HCT116 (cell line): ENCODE data around the gene LLGL2. TPM values are rescaled to one million over a fixed set of nuclear protein-coding genes. Genes with fewer than 3 reads are reported as not detected.

Experiments used
- ATAC-seq: fragments of 200-7000 bp; cut with Tn5 transposase; 2 replicates; pipeline ENCODE4 v1.9.1; 2020; ENCODE audit warnings: mild to moderate bottlenecking, moderate library complexity
- BruUV-seq: library from RNA; stranded (reverse); fragments of 400-500 nt; replicated peaks from 2 replicates; lab custom pipeline; 2021; lab: Mats Ljungman, UMichigan
- CTCF ChIA-PET: fragments of 300-600 bp; sonication (Branson Sonifier 250); formaldehyde crosslinking; loops from one replicate; lab custom pipeline; 2021; ENCODE audit warnings: antibody characterized with exemption; lab: Charles Lee
- POLR2A ChIA-PET: fragments of 300-600, 350-600 bp; sonication (Branson Sonifier 250); formaldehyde crosslinking; loops from one replicate; lab custom pipeline; 2021; ENCODE audit warnings: antibody characterized with exemption; lab: Charles Lee
- RAD21 ChIA-PET, 2 experiments: fragments of 300-600 bp; sonication (Branson Sonifier 250); formaldehyde crosslinking; loops; one replicate each; lab custom pipeline; 2023; ENCODE audit warnings: low total read pairs in 2 of 2; ENCODE audit not compliant: uncharacterized antibody in 2 of 2, unreplicated experiment in 2 of 2, low non-redundant PET in 1 of 2; lab: Charles Lee
- DNase-seq: peaks from one replicate; pipeline ENCODE4 v3.0.0-alpha.2; 2010; ENCODE audit warnings: low read depth, low spot score
- H2AFZ ChIP-seq: fragments of 200-600 bp; shearing (Covaris generic), sonication (generic); 2 replicates; pipeline ENCODE4 v1.6.1; 2017; ENCODE audit warnings: low read depth, mixed run types, mixed read lengths, antibody characterized with exemption, low read length; ENCODE audit not compliant: poor library complexity, severe bottlenecking
- H3K27ac ChIP-seq: 2 replicates; pipeline ENCODE4 v1.5.1; 2012; ENCODE audit warnings: low read depth, low read length
- H3K27me3 ChIP-seq: fragments of 200-600 bp; sonication (generic); 2 replicates; pipeline ENCODE4 v1.6.1; 2016; ENCODE audit warnings: mixed run types, low read length, mixed read lengths; ENCODE audit not compliant: insufficient read depth
- H3K36me3 ChIP-seq, 2 experiments: fragments of 200-500 bp in 1 of 2; fragments of 200-600 bp in 1 of 2; sonication (Bioruptor generic) in 1 of 2; sonication (generic) in 1 of 2; 2 replicates each; pipeline versions ENCODE4 v1.5.1 to v1.6.1; 2014 to 2016; ENCODE audit warnings: low read length in 2 of 2, inconsistent platforms in 1 of 2, mixed read lengths in 1 of 2, mixed run types in 1 of 2; ENCODE audit not compliant: insufficient read depth in 2 of 2, control insufficient read depth in 1 of 2
- H3K4me1 ChIP-seq, 2 experiments: fragments of 200-600 bp in 1 of 2; sonication (generic) in 1 of 2; 2 replicates each; pipeline versions ENCODE4 v1.5.1 to v1.6.1; 2012 to 2017; ENCODE audit warnings: low read length in 2 of 2, inconsistent platforms in 1 of 2, mild to moderate bottlenecking in 1 of 2, mixed read lengths in 1 of 2, mixed run types in 1 of 2, moderate library complexity in 1 of 2; ENCODE audit not compliant: insufficient read depth in 2 of 2, control insufficient read depth in 1 of 2
- H3K4me2 ChIP-seq: fragments of 200-600 bp; sonication (generic); 2 replicates; pipeline ENCODE4 v1.6.1; 2017; ENCODE audit warnings: mixed run types, low read length, mixed read lengths
- H3K4me3 ChIP-seq, 2 experiments: fragments of 200-600 bp in 1 of 2; sonication (generic) in 1 of 2; replicated peaks in 1 of 2; 2 replicates each; pipeline ENCODE4 v1.5.1; 2011 to 2016; ENCODE audit warnings: low read length in 2 of 2, control low read depth in 1 of 2, low read depth in 1 of 2, mild to moderate bottlenecking in 1 of 2, mixed read lengths in 1 of 2, mixed run types in 1 of 2
- H3K79me2 ChIP-seq: fragments of 200-600 bp; sonication (generic); 2 replicates; pipeline ENCODE4 v1.6.1; 2017; ENCODE audit warnings: mild to moderate bottlenecking, mixed run types, low read length, moderate library complexity, mixed read lengths; ENCODE audit not compliant: insufficient read depth
- H3K9ac ChIP-seq: fragments of 200-600 bp; sonication (generic); 2 replicates; pipeline ENCODE4 v1.6.1; 2016; ENCODE audit warnings: low read length, mixed read lengths
- H3K9me2 ChIP-seq: fragments of 200-600 bp; sonication (generic), shearing (Covaris generic); 2 replicates; pipeline ENCODE4 v1.6.1; 2017; ENCODE audit warnings: mixed run types, mild to moderate bottlenecking, moderate library complexity; ENCODE audit not compliant: insufficient read depth
- H3K9me3 ChIP-seq, 2 experiments: fragments of 200-500 bp in 1 of 2; fragments of 200-600 bp in 1 of 2; sonication (Bioruptor generic) in 1 of 2; sonication (generic) in 1 of 2; 2 replicates each; pipeline ENCODE4 v1.6.1; 2014 to 2017; ENCODE audit warnings: low read length in 2 of 2, mixed read lengths in 2 of 2, inconsistent platforms in 1 of 2, low read depth in 1 of 2, mild to moderate bottlenecking in 1 of 2, mixed run types in 1 of 2, moderate library complexity in 1 of 2; ENCODE audit not compliant: control insufficient read depth in 1 of 2, insufficient read depth in 1 of 2
- H4K20me1 ChIP-seq: fragments of 200-600 bp; sonication (generic), shearing (Covaris generic); 2 replicates; pipeline ENCODE4 v1.6.1; 2017; ENCODE audit warnings: mixed run types, mild to moderate bottlenecking, moderate library complexity; ENCODE audit not compliant: insufficient read depth
- CEBPB ChIP-seq: IDR thresholded peaks from 2 replicates; pipeline ENCODE4 v1.6.1; 2012; ENCODE audit warnings: low read depth
- CTCF ChIP-seq, 3 experiments: fragments of 200-600 bp in 1 of 3; sonication (generic) in 1 of 3; IDR thresholded peaks in 2 of 3; conservative IDR thresholded peaks in 1 of 3; 2 replicates each; pipeline ENCODE4 v1.5.1; 2012 to 2017; ENCODE audit warnings: low read depth in 2 of 3, low read length in 2 of 3, antibody characterized with exemption in 1 of 3, borderline replicate concordance in 1 of 3, control low read depth in 1 of 3, mild to moderate bottlenecking in 1 of 3, mixed read lengths in 1 of 3, mixed run types in 1 of 3, moderate library complexity in 1 of 3; ENCODE audit not compliant: insufficient read depth in 1 of 3
- EGR1 ChIP-seq: IDR thresholded peaks from 2 replicates; pipeline ENCODE4 v1.6.1; 2012; ENCODE audit warnings: low read depth
- EZH2 ChIP-seq: fragments of 200-600 bp; sonication (generic); IDR thresholded peaks from 2 replicates; pipeline ENCODE4 v1.6.1; 2017; ENCODE audit warnings: antibody characterized with exemption, mixed run types
- EZH2phosphoT487 ChIP-seq: fragments of 200-600 bp; IDR thresholded peaks from 2 replicates; pipeline ENCODE4 v1.6.1; 2018; ENCODE audit warnings: antibody characterized with exemption, borderline replicate concordance
- MAX ChIP-seq: IDR thresholded peaks from 2 replicates; pipeline ENCODE4 v1.6.1; 2012
- POLR2AphosphoS5 ChIP-seq: IDR thresholded peaks from 2 replicates; pipeline ENCODE4 v1.6.1; 2011; ENCODE audit warnings: mild to moderate bottlenecking, low read depth, low read length, moderate library complexity
- REST ChIP-seq: IDR thresholded peaks from 2 replicates; pipeline ENCODE4 v1.6.1; 2012; ENCODE audit warnings: low read depth
- SIN3A ChIP-seq: IDR thresholded peaks from 2 replicates; pipeline ENCODE4 v1.6.1; 2012; ENCODE audit warnings: low read depth
- SP1 ChIP-seq: IDR thresholded peaks from 2 replicates; pipeline ENCODE4 v1.6.1; 2012; ENCODE audit warnings: low read depth
- SRF ChIP-seq: IDR thresholded peaks from 2 replicates; pipeline ENCODE4 v1.6.1; 2012; ENCODE audit warnings: low read depth
- TCF7L2 ChIP-seq: IDR thresholded peaks from 2 replicates; pipeline ENCODE4 v1.7.0; 2011; ENCODE audit warnings: borderline replicate concordance, inconsistent platforms; ENCODE audit not compliant: insufficient read depth, insufficient read length; ENCODE audit errors: extremely low read depth
- YY1 ChIP-seq: IDR thresholded peaks from 2 replicates; pipeline ENCODE4 v1.6.1; 2011; ENCODE audit warnings: low read length, low read depth, moderate library complexity, mild to moderate bottlenecking; ENCODE audit not compliant: insufficient replicate concordance; ENCODE audit errors: extremely low read depth
- ZBTB33 ChIP-seq: IDR thresholded peaks from 2 replicates; pipeline ENCODE4 v1.6.1; 2011; ENCODE audit warnings: mild to moderate bottlenecking, low read length, moderate library complexity; ENCODE audit not compliant: insufficient replicate concordance; ENCODE audit errors: extremely low read depth
- ZFX ChIP-seq: fragments of 450-650 bp; IDR thresholded peaks from 2 replicates; pipeline ENCODE4 v1.6.1; 2017
- intact Hi-C: fragments of 100-400 bp; cut with micrococcal nuclease; formaldehyde crosslinking; loops from 2 replicates; pipeline ENCODE4 v1.10.0; 2022
- total RNA-seq: library from RNA; stranded (reverse); gene quantifications from one replicate; pipeline ENCODE4 v1.2.1, GENCODE V29; 2021; ENCODE audit not compliant: unreplicated experiment

LLGL2 gene
- total RNA-seq, 1 experiment from 2014 or later: 209 TPM

GRCh38 chr17:75571885-75572215, 46.4 kb downstream of the LLGL2 start:
- Histone ChIP-seq H2AFZ (no peak overlapping the region), H3K4me1 (no peaks in the 10 kb centered on the region), H3K27ac (no peak overlapping the region), H3K4me3 (no peak overlapping the region), H3K9ac (no peak overlapping the region), H3K79me2 (no peaks in the 10 kb centered on the region), H4K20me1 (no peaks in the 10 kb centered on the region), H3K27me3 (no peaks in the 10 kb centered on the region), H3K4me2 (no peak overlapping the region), H3K36me3 (peaks cover 11 to 12% of the 10 kb centered on the region in 2 experiments; a peak in 3 of 4 replicates), H3K9me2 (no peaks in the 10 kb centered on the region), H3K9me3 (no peaks in the 10 kb centered on the region)
- intact Hi-C loops: no loop called here
- DNase-seq (no peak), ATAC-seq (no peak)
- no TSS peak for BruUV-seq
- TF ChIP-seq EZH2phosphoT487: no peak
- TF ChIP-seq POLR2AphosphoS5: no peak
- TF ChIP-seq YY1: no peak
- TF ChIP-seq CEBPB: no peak
- no peak for TF ChIP-seq EGR1
- TF ChIP-seq SP1: no peak
- no peak for TF ChIP-seq ZFX
- no peak for TF ChIP-seq EZH2
- no peak for TF ChIP-seq SRF
- TF ChIP-seq TCF7L2: no peak
- TF ChIP-seq CTCF (IDR thresholded peaks at IDR 0.05 in 2 of 3, conservative IDR thresholded peaks at IDR 0.05 in 1 of 3; ENCODE audit: borderline replicate concordance in 1 of 3, insufficient read depth in 1 of 3, low read depth in 2 of 3, low read length in 2 of 3): no peak
- TF ChIP-seq MAX: no peak
- no peak for TF ChIP-seq ZBTB33
- no peak for TF ChIP-seq SIN3A
- no peak for TF ChIP-seq REST
- ChIA-PET POLR2A (no interaction called here), RAD21 (interaction anchor here in 1 of 2 experiments (0.7 kb wide), 1 partner anchor 129 kb away, joined by 3 read pairs; no protein-coding TSS in a partner anchor), CTCF (no interaction called here)
